GM21447 (cell line): ENCODE results near the gene TLE5.
"Not testable (repeated sequence)": the region's sequence is repeated elsewhere in the genome, so short reads cannot be mapped to it uniquely, and the experiment has no call there.

Experiments
- ATAC-seq: cut with Tn5 transposase; IDR thresholded peaks from one replicate; pipeline ENCODE4 v1.9.1; 2021; ENCODE audit not compliant: unreplicated experiment

TLE5 gene

DNA sequence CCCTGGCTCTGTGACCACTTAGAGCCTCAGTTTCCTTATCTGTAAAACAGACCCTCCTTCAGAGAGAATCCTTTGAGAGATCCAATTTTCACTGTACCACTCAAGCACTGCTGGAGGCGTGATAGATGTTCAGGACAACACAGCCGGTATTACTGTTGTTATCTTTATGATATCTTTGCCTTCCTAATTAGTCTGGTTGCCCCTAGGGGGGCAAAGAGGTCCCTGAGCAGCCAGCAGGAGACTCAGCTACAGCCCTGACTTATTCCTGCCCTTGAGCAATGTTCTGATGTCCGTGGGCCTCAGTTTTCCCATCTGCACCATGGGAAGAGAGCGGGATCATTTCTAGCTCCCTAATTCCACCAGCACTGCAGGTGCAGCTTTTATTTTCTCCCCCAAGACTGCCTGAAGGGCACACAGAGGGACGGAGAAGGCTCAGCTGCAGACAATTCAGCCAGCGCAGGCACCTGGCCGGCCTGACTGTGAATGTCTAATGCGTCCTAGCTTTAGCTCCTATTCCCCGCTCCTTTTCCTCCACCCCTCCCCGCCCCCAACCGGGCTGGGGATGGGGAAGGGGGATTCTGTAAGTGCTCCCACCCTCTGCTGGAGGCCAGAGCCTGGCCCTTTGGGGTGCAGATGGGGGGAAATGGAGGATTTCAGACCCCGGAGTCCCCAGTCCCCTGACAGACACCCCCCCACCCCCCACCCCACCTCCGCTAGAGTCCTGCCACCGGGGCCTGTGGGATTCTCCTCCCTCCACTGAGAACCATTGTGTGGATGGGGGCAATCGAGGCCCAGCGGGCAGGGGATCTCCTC is 16.2 kb downstream of the TLE5 start:
- no peak for ATAC-seq

DNA sequence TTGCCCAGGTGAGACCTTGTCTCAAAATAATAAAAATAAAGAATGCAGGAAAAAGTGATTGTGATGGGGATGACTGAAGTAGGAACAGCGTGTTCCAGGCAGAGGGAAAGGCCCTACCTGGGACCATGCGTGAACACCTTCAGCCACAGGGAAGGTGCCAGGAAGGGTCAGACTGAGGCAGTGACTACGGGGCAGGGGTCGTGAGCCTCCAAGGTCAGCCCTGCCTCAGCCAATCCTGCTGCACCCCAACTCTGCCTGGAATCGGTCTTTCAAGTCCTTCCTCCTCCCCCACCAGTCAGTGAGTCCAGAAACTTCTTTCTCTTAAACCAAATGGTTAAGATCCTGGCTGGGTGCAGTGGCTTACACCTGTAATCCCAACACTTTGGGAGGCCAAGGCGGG is 17.1 kb downstream of the TLE5 start:
- no peak for ATAC-seq

DNA sequence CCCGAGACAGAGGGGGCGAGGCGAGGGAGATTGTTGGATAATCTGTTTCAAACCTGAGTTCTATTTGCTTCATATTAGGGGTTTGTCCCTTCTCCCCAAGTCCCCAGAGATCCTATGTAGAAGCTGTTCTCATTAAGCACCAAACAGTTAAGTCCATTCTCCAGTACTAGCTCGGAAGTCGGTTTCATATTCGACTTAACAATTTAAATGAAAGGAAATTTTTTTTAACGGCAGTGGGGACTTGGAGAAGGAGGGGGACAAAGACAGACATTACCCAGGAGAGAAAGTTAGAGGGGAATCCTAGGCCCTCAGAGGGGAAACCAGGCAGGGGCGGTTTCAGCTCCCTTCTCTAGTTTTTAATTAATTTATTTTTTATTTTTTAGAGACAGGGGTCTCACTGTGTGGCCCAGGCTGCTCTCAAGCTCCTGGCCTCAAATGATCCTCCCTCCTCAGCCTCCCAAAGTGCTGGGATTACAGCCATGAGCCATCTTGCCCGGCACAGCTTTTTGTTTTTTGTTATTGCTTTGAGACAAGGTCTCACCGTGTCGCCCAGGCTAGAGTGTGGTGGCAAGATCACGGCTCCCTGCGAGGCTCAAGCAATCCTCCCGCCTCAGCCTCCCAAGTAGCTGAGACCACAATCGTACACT is 19.6 kb downstream of the TLE5 start:
- ATAC-seq: no peak

DNA sequence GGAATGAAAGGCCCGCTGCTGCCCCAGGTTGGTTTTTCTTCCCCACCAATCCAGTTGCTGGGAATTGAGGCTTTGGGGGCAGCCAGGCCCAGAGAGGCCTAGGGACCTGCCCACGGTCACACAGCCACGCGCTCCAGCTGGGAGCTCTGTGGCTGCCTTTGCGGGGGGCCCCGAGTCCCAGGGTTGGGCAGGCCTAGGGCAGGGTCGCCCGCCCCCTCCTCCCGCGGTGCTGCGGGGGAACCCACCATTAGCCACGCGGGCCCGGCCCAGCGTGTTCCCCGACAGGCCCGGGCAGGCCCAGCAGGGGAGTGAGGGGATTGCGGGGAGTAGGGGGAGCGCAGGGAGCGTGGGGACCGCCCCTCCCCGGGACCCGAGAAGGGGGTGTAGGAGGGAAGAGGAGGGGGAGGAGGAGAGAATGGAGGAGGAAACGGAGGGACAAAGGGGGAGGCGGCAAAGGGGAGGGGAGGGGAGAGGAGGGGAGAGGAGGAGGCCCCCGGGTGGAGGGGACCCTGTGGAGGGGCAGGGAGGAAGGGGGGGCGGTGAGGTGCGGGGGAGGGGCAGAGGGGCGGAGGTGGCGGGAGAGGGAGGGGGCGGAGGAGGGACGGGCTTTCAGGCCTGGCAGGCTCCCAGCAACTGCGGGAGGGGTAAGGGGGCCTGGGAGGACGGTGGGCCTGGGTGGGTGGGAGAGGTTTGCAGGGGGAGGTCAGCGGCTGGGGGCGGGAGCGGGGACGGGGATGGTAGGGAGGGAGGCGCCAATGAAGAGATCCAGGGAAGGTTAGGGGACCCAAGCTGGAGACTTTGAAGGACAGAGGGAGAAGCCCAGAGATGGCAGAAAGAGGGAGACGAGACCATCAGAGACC is 20.3 kb downstream of the TLE5 start:
- ATAC-seq: no peak

DNA sequence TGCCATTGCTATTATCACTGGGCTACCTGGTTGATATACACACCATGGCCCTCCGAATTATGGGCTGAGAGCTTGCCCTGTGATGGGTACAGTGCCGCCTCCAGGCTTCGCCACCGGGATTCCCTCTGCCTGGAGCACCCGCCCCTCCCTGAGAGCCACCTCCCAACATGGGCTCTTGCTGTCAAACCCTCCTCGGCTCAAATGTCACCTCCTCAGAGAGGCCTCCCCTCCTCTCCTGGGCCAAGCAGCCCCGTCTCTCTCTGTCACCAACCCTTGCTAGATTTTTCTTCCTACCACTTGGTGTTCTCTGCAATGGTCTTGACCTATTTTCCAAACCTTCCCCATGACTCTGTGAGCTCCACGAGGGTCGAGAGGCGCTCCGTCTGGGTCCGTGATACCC is 21.0 kb downstream of the TLE5 start:
- no peak for ATAC-seq

DNA sequence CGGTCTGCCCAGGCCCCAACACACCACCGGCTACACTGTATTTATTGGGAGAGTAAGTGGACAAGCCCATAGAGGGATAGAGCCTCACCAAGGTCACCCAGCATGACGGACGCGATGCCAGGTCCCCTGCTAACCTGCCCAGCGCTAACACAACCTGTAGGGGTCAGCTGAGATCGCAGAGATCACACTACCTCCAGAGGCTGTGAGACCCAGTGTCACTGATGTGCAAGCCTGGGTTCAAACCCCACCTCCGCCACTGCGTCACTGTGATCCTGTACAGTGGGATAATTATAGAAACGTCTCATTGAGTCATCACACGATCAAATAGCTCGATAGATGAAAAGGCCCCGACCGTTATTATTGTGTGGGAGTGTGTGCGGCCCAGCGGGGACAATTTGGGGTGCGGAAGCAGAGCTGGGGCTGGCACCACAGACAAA is 22.6 kb downstream of the TLE5 start:
- no peak for ATAC-seq

DNA sequence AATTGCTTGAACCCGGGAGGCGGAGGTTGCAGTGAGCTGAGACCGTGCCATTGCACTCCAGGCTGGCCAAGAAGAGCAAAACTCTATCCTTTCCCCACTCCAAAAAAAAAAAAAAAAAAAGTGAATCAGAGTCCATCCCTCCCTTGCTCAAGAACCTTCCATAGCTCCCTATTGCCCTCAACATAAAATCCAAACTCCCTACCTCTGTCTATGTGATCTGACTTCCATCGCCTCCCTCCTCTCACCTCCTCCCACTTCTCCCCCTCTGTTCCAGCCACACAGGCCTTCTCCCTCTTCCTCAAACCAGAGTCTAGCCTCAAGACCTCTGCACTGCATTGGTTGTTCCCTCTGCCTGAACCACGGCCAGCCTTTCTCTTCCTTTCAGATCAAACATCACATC is 23.2 kb downstream of the TLE5 start:
- no peak for ATAC-seq

DNA sequence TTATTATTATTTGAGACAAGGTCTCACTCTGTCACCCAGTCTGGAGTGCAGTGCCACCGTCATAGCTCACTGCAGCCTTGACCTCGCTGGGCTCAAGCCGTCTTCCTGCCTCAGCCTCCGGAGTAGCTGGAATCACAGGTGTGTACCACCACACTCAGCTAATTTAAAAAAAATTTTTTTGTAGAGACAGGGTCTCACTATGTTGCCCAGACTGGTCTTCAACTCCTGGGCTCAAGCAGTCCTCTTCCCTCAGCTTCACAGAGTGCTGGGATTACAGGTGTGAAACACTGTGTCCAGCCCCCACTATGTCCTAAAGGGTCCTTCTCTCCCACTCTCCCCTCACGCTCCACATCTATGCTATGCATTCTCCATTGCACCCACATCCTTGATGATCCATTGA is 24.1 kb downstream of the TLE5 start:
- no peak for ATAC-seq

DNA sequence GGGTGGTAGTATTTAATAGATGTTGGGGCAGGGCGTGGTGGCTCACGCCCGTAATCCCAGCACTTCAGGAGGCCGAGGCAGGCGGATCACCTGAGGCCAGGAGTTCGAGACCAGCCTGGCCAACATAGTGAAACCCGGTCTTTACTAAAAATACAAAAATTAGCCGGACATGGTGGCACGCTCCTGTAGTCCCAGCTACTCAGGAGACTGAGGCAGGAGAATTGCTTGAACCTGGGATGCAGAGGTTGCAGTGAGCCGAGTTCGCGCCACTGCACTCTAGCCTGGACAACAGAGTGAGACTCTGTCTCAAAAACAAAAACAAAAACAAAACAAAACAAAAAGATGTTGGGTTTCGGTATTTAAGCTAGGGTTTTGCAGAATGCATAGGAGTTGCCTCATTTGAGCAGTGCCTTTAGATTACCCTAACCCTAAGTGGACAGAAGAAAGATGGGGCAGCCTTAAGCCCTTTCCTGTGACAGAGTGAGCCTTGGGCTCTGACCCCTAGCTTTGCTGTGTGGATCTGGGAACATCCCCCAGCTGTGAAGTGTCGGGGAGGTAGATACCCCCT is 25.2 kb downstream of the TLE5 start:
- ATAC-seq: not testable (repeated sequence)

DNA sequence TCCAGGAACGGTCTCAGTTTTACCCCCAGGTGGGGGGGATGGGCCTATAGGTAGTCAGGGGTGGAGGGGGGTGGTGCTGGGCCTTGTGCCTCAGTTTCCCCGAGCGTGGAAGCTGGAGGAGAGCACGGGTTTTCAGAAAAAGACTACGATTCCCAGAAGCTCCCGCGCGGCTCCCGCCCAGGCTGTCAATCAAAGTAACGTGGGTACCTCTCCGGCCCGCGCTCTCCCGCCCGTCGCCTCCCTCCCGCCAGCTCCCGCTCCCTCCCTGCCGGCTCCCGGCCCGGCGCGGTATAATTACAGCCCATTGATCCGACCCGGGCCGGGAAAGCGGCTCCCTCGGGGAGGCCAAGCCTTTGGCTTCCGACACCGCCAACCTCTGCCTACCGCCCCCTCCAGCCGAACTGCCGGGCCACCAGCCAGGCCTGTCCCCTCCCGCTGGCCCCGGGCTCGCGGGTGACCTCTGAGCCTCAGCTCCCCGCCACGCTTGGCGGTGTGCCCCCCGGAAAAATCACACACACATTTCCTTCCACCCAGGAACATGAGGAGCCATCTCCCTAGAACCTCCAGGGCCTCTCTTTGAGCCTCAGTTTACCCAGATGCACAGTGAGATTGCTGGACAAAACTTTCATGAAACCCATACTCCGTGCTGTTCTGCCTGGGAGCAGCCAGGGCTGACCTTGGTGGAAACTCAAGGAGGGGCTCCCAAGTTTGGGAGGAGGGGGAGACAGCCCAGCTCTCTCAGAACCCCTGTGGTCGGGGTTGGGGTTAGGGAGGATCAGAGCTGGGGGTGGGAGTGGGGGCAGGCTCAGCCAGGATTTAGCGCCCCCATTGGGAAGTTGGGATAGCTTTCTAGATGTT is 25.9 kb downstream of the TLE5 start:
- ATAC-seq: peak; percentile 47

DNA sequence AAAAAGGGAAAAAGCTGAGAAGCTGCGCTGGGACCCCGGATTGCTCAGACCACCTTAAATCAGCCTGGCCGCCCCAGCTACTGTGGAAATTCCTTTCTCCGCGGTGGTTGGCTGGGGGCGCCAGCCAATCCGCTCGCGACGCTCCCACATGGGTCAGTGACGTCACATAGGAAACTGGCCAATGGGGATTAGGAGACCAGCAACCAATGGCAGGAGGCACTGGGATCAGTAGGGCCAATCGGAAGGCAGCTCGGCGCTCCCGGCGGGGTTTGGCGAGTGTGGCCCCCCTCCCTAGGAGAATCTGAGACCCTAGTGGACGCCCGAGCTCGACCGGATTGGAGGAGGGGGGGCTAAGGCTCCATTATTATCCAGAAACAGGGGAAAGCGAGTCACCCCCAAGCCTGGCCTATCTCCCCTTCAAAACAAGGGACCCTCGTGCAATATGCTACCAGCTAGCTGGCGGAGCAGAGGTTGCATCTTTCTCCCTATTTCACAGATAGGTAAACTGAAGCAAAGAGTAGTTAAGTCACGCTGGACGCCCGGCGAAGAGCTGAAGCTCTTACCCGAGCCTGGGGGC is 26.7 kb downstream of the TLE5 start:
- ATAC-seq: peak; percentile 80

DNA sequence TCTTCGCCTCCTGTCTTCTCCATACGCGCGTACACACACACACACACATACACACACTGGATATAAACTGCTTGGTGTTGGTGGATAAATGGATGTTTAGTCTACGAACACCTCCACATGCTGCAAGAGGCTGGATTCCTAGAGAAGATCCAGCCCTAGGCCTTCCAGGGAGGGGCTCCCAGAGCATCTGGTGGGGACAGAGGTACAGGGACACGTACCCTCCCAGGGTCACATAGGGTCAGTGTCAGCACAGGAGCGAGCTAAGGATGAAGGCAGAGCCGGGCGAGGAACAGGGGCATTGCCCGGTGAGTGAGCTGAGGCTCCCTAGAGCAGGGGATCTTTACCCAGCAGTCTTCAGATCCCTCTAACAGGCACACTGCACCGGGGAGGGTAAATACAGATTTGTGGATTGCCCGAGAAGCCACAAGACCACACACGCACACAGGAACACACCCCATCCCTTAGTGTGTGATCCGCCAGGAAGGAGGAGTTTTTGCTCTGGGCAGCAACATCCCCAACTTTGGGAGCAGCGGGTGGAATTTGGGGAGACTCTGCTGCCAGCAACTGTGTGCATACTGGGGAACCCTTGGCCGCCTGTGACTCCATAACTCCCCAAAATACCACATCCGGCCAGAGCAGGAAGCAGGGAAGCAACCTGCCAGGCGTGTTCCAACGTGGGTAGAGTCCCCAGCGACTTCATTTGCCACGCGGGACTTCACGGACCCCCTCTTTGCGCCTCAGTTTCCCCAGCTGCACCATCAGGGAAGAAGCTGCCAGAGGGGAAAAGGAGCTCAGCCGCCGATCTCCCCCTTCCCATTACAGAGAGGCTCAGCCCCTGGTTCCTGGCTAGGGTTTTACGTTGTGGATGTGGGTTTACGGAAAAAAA is 27.4 kb downstream of the TLE5 start:
- ATAC-seq: no peak

DNA sequence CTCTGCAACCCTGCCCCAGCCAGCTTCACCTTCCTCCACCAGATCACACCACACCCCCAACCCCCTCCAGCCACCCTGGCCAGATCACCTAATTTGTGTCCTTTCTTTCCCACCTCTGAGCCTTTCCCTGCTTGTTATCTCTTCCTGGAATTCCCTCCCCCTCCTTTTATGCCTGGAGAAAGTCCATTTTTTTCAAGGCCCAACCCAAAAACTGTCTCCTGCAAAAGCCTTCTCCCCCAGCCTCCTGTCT is 28.0 kb downstream of the TLE5 start:
- no peak for ATAC-seq

DNA sequence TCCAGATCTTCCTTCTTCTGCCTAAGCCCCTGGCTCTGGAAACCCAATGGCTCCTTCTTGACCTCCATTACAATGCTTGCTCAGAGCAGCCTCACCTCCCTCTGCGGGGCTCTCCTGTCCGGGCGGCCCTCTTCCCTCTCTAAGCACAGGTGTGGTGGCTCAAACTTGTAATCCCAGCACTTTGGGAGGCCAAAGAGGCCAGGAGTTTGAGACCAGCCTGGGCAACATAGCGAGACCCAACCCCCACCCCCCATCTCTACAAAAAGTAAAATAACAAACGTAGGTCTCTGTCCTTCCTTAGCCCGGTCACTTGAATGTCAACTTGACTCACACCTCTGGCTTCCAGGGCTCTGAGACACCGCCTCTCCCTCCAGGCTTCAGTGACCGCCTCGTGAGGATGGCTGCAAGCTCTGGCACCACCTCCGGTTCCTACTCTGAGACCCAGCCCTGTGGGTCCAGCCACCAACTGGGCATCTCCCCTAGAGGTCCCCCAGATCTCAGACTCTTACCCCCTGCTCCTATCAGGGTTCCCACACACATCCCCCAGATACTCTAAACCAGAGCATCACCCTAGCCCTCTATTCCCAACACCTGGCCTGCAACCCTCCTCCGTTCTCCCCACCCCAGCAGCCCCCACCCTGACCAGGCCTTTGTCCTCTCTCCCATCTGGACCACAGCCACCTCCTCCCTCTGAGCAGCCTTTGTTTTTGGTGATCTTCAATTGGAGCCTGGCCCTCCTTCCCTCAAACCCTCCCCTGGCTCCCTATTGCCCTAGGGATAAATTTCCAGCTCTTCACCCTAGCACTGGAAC is 28.5 kb downstream of the TLE5 start:
- no peak for ATAC-seq

DNA sequence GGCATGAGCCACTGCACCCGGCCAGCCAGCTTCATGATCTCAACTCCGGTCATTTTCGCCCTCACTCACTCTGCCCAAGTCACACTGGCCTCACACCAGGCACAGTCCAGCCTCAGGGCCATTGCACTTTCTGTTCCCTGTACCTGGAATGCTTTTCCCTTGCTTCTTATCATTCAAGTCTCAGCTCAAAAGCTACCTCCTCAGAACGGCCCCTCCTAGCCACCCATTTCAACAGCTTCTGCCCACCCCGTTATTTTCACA is 30.8 kb downstream of the TLE5 start:
- no peak for ATAC-seq

DNA sequence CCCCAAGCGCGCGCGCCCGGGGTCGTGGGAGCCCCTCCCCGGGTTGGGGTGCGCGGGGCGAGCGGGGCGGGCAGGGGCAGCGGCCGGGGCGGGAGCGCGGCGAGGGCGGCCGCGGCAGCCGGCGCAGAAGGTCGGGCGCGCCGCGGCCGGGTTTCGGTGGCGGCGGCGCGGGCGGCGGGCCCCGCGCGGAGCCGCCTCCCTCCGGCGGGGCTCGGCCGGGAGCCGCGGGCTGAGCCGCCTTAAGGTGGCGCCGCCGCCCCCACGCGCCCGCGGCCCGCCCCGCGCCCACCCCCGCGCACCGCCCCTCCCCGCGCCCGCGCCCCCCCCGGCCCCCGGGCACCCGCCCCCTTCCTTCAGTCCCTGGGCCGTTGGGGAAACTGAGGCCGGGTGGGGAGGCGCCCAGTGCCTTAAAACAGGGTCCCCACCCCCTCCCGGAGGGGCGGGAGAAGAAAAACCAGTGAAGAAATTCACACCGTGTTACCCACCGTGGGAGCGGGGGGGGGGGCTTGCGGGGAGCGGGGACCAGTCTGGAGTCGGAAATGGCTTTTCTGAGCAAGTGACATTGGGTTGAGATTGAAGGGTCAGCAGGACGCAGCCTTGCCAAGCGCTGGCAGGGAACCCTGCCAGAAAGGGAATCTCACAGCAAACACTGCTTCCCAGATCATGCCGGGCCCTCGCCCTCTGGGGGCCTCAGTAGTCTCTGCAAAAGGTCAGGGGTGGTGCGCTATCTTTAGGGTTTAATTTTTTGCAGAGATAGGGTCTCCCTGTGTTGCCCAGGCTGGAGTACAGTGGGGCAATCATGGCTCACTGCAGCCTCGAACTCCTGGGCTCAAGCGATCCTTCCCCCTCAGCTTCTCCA is 33.0 kb downstream of the TLE5 start, which contains the start of gene TLE2:
TSS of gene TLE2 (minus strand) at position 216 of the 859 bp plus-strand sequence. CDS start 376 bp downstream, outside the sequence.
- ATAC-seq: no peak

DNA sequence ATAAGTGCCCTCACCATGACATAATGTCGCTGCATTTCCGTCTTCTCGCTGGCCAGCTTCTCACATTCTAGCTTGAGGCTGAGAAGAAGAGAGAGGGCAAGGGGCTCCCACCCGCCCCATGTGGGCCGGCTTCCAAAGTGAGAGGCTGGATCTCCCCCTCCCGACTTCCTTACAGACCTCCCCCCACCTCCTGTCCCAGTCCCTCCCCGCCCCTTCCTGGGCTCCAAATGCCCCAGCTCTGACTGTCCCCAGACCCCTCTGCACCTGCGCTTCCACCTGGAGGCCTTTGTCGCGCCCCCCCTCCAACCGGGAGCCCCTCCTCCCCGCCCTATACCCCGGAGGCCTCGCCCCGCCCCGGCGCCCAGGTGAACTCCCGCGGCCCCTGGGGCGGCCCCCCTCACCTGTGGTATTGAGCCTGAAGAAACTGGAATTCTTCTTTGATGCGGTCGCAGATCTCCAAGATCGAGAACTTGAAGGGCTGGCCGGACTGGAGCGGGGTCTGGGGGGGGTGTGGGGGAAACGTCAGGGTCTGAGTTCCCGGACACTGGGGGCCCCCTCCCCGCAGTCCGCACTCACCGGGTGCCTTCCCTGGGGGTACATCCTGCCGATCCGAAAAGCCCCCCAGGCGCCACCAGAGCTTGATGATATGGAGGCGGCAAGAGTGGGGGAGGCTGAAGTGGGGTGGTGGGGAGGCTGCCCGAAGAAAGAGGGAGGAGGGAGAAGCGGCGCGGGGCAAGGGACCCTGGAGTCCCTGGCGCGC is 33.8 kb downstream of the TLE5 start:
- ATAC-seq: no peak
